ENCODE results near the gene CCDC148.

CCDC148 gene

DNA sequence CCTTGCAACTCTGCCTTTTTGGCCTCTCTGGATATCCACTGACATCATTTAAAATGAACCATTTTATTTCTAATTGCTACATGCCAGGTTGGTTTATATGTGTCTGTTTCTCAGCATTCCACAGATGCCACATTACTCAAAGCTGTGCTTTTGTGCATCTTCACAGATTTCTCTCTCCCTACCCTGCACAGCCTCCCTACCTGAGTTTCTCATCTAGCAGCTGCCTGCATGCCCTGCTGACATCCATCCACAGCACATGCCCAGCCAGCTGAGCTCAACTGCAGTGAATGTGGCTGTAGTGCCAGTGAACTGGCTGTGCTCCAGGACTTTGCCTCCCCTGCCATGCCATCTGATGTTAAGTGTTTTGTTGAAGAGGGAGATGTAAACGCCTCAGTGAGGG, 44.7 kb upstream of the CCDC148 start:
- Histone ChIP-seq H3K27me3 (ENCODE audit: insufficient read depth, poor library complexity, severe bottlenecking) (no peaks in the 10 kb centered on the region), H3K4me3 (replicated peaks; ENCODE audit: insufficient read depth, low read length) (no peak overlapping the region), H3K27ac (replicated peaks) (no peak overlapping the region)
- DNase-seq (ENCODE audit: low read depth in 1 of 2, low spot score in 1 of 2), result no peak
- TF ChIP-seq SPI1 (IDR thresholded peaks at IDR 0.05; ENCODE audit: borderline replicate concordance, low read depth) (no peak), POLR2AphosphoS5 (IDR thresholded peaks at IDR 0.05; ENCODE audit: low read depth) (no peak), GABPA (IDR thresholded peaks at IDR 0.05; ENCODE audit: low read depth) (no peak)
- TF ChIP-seq, protein P1, sequence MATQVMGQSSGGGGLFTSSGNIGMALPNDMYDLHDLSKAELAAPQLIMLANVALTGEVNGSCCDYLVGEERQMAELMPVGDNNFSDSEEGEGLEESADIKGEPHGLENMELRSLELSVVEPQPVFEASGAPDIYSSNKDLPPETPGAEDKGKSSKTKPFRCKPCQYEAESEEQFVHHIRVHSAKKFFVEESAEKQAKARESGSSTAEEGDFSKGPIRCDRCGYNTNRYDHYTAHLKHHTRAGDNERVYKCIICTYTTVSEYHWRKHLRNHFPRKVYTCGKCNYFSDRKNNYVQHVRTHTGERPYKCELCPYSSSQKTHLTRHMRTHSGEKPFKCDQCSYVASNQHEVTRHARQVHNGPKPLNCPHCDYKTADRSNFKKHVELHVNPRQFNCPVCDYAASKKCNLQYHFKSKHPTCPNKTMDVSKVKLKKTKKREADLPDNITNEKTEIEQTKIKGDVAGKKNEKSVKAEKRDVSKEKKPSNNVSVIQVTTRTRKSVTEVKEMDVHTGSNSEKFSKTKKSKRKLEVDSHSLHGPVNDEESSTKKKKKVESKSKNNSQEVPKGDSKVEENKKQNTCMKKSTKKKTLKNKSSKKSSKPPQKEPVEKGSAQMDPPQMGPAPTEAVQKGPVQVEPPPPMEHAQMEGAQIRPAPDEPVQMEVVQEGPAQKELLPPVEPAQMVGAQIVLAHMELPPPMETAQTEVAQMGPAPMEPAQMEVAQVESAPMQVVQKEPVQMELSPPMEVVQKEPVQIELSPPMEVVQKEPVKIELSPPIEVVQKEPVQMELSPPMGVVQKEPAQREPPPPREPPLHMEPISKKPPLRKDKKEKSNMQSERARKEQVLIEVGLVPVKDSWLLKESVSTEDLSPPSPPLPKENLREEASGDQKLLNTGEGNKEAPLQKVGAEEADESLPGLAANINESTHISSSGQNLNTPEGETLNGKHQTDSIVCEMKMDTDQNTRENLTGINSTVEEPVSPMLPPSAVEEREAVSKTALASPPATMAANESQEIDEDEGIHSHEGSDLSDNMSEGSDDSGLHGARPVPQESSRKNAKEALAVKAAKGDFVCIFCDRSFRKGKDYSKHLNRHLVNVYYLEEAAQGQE (IDR thresholded peaks at IDR 0.05; ENCODE audit: insufficient replicate concordance, low read depth), result no peak
- TF ChIP-seq, protein P2, sequence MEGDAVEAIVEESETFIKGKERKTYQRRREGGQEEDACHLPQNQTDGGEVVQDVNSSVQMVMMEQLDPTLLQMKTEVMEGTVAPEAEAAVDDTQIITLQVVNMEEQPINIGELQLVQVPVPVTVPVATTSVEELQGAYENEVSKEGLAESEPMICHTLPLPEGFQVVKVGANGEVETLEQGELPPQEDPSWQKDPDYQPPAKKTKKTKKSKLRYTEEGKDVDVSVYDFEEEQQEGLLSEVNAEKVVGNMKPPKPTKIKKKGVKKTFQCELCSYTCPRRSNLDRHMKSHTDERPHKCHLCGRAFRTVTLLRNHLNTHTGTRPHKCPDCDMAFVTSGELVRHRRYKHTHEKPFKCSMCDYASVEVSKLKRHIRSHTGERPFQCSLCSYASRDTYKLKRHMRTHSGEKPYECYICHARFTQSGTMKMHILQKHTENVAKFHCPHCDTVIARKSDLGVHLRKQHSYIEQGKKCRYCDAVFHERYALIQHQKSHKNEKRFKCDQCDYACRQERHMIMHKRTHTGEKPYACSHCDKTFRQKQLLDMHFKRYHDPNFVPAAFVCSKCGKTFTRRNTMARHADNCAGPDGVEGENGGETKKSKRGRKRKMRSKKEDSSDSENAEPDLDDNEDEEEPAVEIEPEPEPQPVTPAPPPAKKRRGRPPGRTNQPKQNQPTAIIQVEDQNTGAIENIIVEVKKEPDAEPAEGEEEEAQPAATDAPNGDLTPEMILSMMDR (IDR thresholded peaks at IDR 0.05; ENCODE audit: insufficient read depth, low read length), result no peak

DNA sequence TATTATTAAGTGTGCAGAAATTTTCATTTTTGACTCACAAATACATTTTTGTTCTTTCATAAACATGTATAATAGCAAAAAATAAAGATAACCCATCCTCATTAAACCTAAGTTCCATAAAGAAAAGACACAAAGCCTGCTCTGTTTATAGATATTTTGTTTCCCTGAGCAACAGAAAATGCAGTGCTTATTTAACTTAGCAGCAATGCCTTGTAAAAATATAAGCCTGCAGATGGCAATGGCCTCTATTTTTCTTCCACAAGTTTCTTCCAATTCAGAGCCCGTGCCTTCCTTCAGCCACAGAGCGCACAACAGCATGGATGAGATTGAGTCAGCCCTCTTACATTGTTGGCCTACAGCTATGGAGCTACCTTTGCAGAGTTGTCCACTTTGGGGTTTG, 43.8 kb upstream of the CCDC148 start:
- Histone ChIP-seq H3K27ac (replicated peaks) (no peak overlapping the region), H3K4me3 (replicated peaks; ENCODE audit: insufficient read depth, low read length) (no peak overlapping the region)
- TF ChIP-seq SPI1 (IDR thresholded peaks at IDR 0.05; ENCODE audit: borderline replicate concordance, low read depth) (no peak), GABPA (IDR thresholded peaks at IDR 0.05; ENCODE audit: low read depth) (no peak), POLR2AphosphoS5 (IDR thresholded peaks at IDR 0.05; ENCODE audit: low read depth) (no peak)
- TF ChIP-seq, protein P2 (IDR thresholded peaks at IDR 0.05; ENCODE audit: insufficient read depth, low read length), result no peak
- TF ChIP-seq, protein P1 (IDR thresholded peaks at IDR 0.05; ENCODE audit: insufficient replicate concordance, low read depth), result no peak

DNA sequence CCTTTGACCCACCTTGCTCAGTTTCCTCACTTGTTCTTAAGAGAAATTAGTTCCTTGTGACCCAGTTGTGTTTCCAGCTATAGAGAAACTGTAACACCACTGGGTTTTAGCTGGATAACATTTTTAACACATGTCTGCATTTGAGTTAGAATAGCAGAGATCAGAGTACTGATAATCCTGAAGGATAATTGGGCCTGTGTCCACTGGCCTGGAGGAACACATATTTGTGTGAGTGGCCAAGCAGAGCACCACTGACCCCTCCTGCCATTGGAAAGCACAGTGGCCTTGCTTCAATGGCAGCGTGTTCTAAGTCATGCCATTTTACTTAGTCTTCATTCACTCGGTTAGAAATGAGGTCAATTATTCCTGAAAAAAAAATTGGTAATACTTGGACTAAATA, 42.8 kb upstream of the CCDC148 start:
- Histone ChIP-seq H3K4me3 (replicated peaks; ENCODE audit: insufficient read depth, low read length) (no peak overlapping the region), H3K27ac (replicated peaks) (no peak overlapping the region), H3K27me3 (ENCODE audit: insufficient read depth, poor library complexity, severe bottlenecking) (no peaks in the 10 kb centered on the region)
- TF ChIP-seq GABPA (IDR thresholded peaks at IDR 0.05; ENCODE audit: low read depth) (no peak), POLR2AphosphoS5 (IDR thresholded peaks at IDR 0.05; ENCODE audit: low read depth) (no peak), SPI1 (IDR thresholded peaks at IDR 0.05; ENCODE audit: borderline replicate concordance, low read depth) (no peak)
- TF ChIP-seq, protein P2 (IDR thresholded peaks at IDR 0.05; ENCODE audit: insufficient read depth, low read length), result no peak
- TF ChIP-seq, protein P1 (IDR thresholded peaks at IDR 0.05; ENCODE audit: insufficient replicate concordance, low read depth), result no peak
- no peak for DNase-seq (ENCODE audit: low read depth in 1 of 2, low spot score in 1 of 2)

More for the DNA sequence above, 43.8 kb upstream of the CCDC148 start:
- no peaks in the 10 kb centered on the region for H3K27me3 ChIP-seq (ENCODE audit: insufficient read depth, poor library complexity, severe bottlenecking)
- DNase-seq (ENCODE audit: low read depth in 1 of 2, low spot score in 1 of 2), result no peak

All from HL-60 (cell line).